WTC11 (cell line): ENCODE data around the gene SPI1. TPM values are rescaled to one million over a fixed set of nuclear protein-coding genes. Genes with fewer than 3 reads are reported as not detected.

Experiments
- ATAC-seq: fragments of 200-7000 bp; cut with Tn5 transposase; 2 replicates; pipeline ENCODE4 v1.10.0; 2021; ENCODE audit warnings: mild to moderate bottlenecking, moderate library complexity
- CTCF ChIA-PET: fragments of 300-600 bp; sonication (Branson Sonifier 250); formaldehyde crosslinking; loops from one replicate; lab custom pipeline; 2021; ENCODE audit warnings: antibody characterized with exemption; lab: Charles Lee
- POLR2A ChIA-PET: fragments of 350-600 bp; sonication (Branson Sonifier 250); formaldehyde crosslinking; loops from one replicate; lab custom pipeline; 2021; ENCODE audit warnings: antibody characterized with exemption; lab: Charles Lee
- DNase-seq: peaks from one replicate; pipeline ENCODE4 v3.0.0; 2021; ENCODE audit warnings: low spot score
- H3K27ac Mint-ChIP-seq: 2 replicates; pipeline ENCODE4 v1.8.0; 2021; ENCODE audit warnings: mixed read lengths
- H3K27me3 Mint-ChIP-seq: 2 replicates; pipeline ENCODE4 v1.8.0; 2021; ENCODE audit warnings: low read depth, mild to moderate bottlenecking, moderate library complexity, mixed read lengths
- H3K36me3 Mint-ChIP-seq: 2 replicates; pipeline ENCODE4 v1.8.0; 2021; ENCODE audit warnings: mixed read lengths
- H3K4me1 Mint-ChIP-seq: 2 replicates; pipeline ENCODE4 v1.8.0; 2022; ENCODE audit warnings: mixed read lengths
- H3K4me3 Mint-ChIP-seq: 2 replicates; pipeline ENCODE4 v1.8.0; 2021; ENCODE audit warnings: mild to moderate bottlenecking, moderate library complexity, mixed read lengths
- H3K9me3 Mint-ChIP-seq: 2 replicates; pipeline ENCODE4 v1.8.0; 2021; ENCODE audit warnings: mixed read lengths
- ATF1 ChIP-seq: sonication (generic); formaldehyde crosslinking; IDR thresholded peaks from 2 replicates; pipeline ENCODE4 v1.8.1; 2023; ENCODE audit warnings: mild to moderate bottlenecking, moderate library complexity, missing genetic modification reagents
- CREM ChIP-seq: sonication (generic); formaldehyde crosslinking; IDR thresholded peaks from 2 replicates; pipeline ENCODE4 v1.8.1; 2022; ENCODE audit warnings: mild to moderate bottlenecking, missing genetic modification reagents, moderate library complexity
- ESRRA ChIP-seq: sonication (generic); formaldehyde crosslinking; IDR thresholded peaks from 2 replicates; pipeline ENCODE4 v1.8.1; 2022; ENCODE audit warnings: mild to moderate bottlenecking, missing genetic modification reagents, borderline replicate concordance
- FOXJ3 ChIP-seq: sonication (generic); formaldehyde crosslinking; IDR thresholded peaks from 2 replicates; pipeline ENCODE4 v1.9.0; 2021; ENCODE audit warnings: missing genetic modification reagents, mild to moderate bottlenecking, borderline replicate concordance
- GRHL2 ChIP-seq: fragments of 250-450 bp; sonication (Bioruptor Pico); IDR thresholded peaks from 2 replicates; pipeline ENCODE4 v1.8.0; 2022; ENCODE audit warnings: mild to moderate bottlenecking, moderate library complexity; ENCODE audit not compliant: insufficient replicate concordance, severe bottlenecking
- NFE2L1 ChIP-seq: sonication (generic); formaldehyde crosslinking; IDR thresholded peaks from 2 replicates; pipeline ENCODE4 v1.8.1; 2023; ENCODE audit warnings: missing genetic modification reagents
- NR1H2 ChIP-seq: sonication (generic); formaldehyde crosslinking; IDR thresholded peaks from 2 replicates; pipeline ENCODE4 v1.9.0; 2021; ENCODE audit warnings: mild to moderate bottlenecking, moderate library complexity, missing genetic modification reagents
- ZNF219 ChIP-seq: sonication (generic); formaldehyde crosslinking; IDR thresholded peaks from 2 replicates; pipeline ENCODE4 v1.8.0; 2023; ENCODE audit warnings: missing genetic modification reagents, mild to moderate bottlenecking, borderline replicate concordance
- ZNF317 ChIP-seq: sonication (generic); formaldehyde crosslinking; IDR thresholded peaks from 2 replicates; pipeline ENCODE4 v1.8.1; 2023; ENCODE audit warnings: low read depth, mild to moderate bottlenecking, moderate library complexity, missing genetic modification reagents, borderline replicate concordance
- ZNF396 ChIP-seq: fragments of 250-450 bp; sonication (Bioruptor Pico); IDR thresholded peaks from 2 replicates; pipeline ENCODE4 v1.8.0; 2021; ENCODE audit warnings: mild to moderate bottlenecking, moderate library complexity, borderline replicate concordance
- total RNA-seq: library from RNA; stranded (reverse); gene quantifications from 3 replicates; pipeline ENCODE4 v1.2.3, GENCODE V29; 2021
- TF ChIP-seq, protein P1 (sequence below): sonication (generic); formaldehyde crosslinking; IDR thresholded peaks from 2 replicates; pipeline ENCODE4 v1.8.0; 2022; ENCODE audit warnings: missing genetic modification reagents
- TF ChIP-seq, protein P2 (sequence below): sonication (generic); formaldehyde crosslinking; conservative IDR thresholded peaks from 2 replicates; pipeline ENCODE4 v1.8.1; 2023; ENCODE audit warnings: mild to moderate bottlenecking, low read depth, missing genetic modification reagents, moderate library complexity
- TF ChIP-seq, protein P3 (sequence below): sonication (generic); formaldehyde crosslinking; IDR thresholded peaks from 2 replicates; pipeline ENCODE4 v1.8.0; 2022; ENCODE audit warnings: mild to moderate bottlenecking, missing genetic modification reagents
- TF ChIP-seq, protein P4 (sequence below): sonication (generic); formaldehyde crosslinking; IDR thresholded peaks from 2 replicates; pipeline ENCODE4 v1.8.1; 2022; ENCODE audit warnings: mild to moderate bottlenecking, moderate library complexity, missing genetic modification reagents
- TF ChIP-seq, protein P5 (sequence below): sonication (generic); formaldehyde crosslinking; IDR thresholded peaks from 2 replicates; pipeline ENCODE4 v1.8.1; 2022; ENCODE audit warnings: low read depth, mild to moderate bottlenecking, moderate library complexity, missing genetic modification reagents, borderline replicate concordance
- TF ChIP-seq, protein P6 (sequence below): fragments of 250-450 bp; sonication (Bioruptor Pico); IDR thresholded peaks from 2 replicates; pipeline ENCODE4 v2.1.2; 2022; ENCODE audit warnings: mild to moderate bottlenecking, moderate library complexity
- TF ChIP-seq, protein P7 (sequence below): sonication (generic); formaldehyde crosslinking; IDR thresholded peaks from 2 replicates; pipeline ENCODE4 v1.8.1; 2023; ENCODE audit warnings: mild to moderate bottlenecking, missing genetic modification reagents
- TF ChIP-seq, protein P8 (sequence below): fragments of 250-450 bp; sonication (Bioruptor Pico); conservative IDR thresholded peaks from 2 replicates; pipeline ENCODE4 v1.9.0; 2021; ENCODE audit warnings: mild to moderate bottlenecking

SPI1 gene
- total RNA-seq, 1 experiment from 2014 or later: 0.59 TPM

DNA sequence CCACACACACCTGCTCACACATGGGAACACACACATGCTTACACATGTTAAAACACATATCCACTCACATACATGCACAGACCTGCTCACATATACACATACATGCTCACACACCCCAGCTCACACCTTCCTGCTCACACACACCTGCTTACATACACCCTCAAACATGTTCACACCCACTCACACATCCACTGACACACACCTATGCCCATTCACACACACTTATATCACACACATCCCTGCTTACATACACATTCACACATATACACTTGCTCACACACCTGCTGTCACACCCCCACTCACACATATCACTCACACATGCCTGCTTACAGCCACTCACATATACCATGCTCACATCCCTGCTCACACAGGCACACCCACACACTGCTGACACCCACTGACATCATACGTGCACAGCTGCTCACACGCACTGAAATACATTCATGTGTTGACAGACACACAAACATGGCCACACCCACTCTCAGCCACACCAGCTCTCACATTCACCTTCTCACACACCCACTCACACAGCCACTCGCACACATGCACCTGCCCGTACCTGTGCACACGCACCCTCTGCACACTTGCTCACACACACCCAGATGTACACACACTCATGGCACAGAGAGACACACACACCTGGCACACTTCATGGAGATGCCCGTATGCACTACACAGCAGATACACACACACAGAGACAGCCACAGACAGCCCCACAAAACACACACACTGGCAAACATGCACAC lies 20.2 kb downstream of the SPI1 start:
- Mint-ChIP-seq H3K9me3 (no peaks in the 10 kb centered on the region), H3K36me3 (no peaks in the 10 kb centered on the region), H3K4me3 (no peak overlapping the region), H3K4me1 (peaks cover 5% of the 10 kb centered on the region), H3K27me3 (no peaks in the 10 kb centered on the region), H3K27ac (no peak overlapping the region)
- no peak for DNase-seq
- ATAC-seq: no peak
- TF ChIP-seq, protein P1, sequence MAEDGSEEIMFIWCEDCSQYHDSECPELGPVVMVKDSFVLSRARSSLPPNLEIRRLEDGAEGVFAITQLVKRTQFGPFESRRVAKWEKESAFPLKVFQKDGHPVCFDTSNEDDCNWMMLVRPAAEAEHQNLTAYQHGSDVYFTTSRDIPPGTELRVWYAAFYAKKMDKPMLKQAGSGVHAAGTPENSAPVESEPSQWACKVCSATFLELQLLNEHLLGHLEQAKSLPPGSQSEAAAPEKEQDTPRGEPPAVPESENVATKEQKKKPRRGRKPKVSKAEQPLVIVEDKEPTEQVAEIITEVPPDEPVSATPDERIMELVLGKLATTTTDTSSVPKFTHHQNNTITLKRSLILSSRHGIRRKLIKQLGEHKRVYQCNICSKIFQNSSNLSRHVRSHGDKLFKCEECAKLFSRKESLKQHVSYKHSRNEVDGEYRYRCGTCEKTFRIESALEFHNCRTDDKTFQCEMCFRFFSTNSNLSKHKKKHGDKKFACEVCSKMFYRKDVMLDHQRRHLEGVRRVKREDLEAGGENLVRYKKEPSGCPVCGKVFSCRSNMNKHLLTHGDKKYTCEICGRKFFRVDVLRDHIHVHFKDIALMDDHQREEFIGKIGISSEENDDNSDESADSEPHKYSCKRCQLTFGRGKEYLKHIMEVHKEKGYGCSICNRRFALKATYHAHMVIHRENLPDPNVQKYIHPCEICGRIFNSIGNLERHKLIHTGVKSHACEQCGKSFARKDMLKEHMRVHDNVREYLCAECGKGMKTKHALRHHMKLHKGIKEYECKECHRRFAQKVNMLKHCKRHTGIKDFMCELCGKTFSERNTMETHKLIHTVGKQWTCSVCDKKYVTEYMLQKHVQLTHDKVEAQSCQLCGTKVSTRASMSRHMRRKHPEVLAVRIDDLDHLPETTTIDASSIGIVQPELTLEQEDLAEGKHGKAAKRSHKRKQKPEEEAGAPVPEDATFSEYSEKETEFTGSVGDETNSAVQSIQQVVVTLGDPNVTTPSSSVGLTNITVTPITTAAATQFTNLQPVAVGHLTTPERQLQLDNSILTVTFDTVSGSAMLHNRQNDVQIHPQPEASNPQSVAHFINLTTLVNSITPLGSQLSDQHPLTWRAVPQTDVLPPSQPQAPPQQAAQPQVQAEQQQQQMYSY: 0 out of 2 replicates have a peak, but pooled peaks have one; percentile 12
- TF ChIP-seq NR1H2: no peak
- POLR2A ChIA-PET: no interaction called here
- CTCF ChIA-PET: no interaction called here

DNA sequence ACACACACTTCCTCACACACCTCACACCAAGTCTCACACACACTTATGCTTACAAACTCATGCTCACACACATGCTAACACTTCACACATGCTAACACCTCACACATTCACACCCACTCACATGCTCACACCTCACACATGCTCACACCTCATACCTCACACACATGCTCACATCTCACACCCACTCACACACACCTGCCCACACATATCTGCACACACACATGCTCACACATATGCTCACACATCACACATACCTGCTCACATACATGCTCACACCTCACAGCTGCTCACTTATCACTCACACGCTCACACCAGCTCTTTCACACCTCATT lies 21.4 kb downstream of the SPI1 start:
- ChIA-PET CTCF (no interaction called here), POLR2A (no interaction called here)
- Mint-ChIP-seq H3K4me1 (peaks cover 5% of the 10 kb centered on the region), H3K27me3 (no peaks in the 10 kb centered on the region), H3K36me3 (no peaks in the 10 kb centered on the region), H3K27ac (no peak overlapping the region), H3K9me3 (no peaks in the 10 kb centered on the region), H3K4me3 (no peak overlapping the region)
- no peak for ATAC-seq
- DNase-seq: no peak
- TF ChIP-seq ATF1 (CRISPR knock-in tag) (no peak), ZNF396 (no peak), ZNF219 (CRISPR knock-in tag) (no peak), FOXJ3 (CRISPR knock-in tag) (no peak), ESRRA (CRISPR knock-in tag) (no peak), ZNF317 (CRISPR knock-in tag) (no peak), NFE2L1 (CRISPR knock-in tag) (no peak), CREM (CRISPR knock-in tag) (no peak), GRHL2 (CRISPR knock-in tag) (no peak)
- TF ChIP-seq, protein P2, sequence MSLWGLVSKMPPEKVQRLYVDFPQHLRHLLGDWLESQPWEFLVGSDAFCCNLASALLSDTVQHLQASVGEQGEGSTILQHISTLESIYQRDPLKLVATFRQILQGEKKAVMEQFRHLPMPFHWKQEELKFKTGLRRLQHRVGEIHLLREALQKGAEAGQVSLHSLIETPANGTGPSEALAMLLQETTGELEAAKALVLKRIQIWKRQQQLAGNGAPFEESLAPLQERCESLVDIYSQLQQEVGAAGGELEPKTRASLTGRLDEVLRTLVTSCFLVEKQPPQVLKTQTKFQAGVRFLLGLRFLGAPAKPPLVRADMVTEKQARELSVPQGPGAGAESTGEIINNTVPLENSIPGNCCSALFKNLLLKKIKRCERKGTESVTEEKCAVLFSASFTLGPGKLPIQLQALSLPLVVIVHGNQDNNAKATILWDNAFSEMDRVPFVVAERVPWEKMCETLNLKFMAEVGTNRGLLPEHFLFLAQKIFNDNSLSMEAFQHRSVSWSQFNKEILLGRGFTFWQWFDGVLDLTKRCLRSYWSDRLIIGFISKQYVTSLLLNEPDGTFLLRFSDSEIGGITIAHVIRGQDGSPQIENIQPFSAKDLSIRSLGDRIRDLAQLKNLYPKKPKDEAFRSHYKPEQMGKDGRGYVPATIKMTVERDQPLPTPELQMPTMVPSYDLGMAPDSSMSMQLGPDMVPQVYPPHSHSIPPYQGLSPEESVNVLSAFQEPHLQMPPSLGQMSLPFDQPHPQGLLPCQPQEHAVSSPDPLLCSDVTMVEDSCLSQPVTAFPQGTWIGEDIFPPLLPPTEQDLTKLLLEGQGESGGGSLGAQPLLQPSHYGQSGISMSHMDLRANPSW (CRISPR knock-in tag): no peak
- TF ChIP-seq, protein P3, sequence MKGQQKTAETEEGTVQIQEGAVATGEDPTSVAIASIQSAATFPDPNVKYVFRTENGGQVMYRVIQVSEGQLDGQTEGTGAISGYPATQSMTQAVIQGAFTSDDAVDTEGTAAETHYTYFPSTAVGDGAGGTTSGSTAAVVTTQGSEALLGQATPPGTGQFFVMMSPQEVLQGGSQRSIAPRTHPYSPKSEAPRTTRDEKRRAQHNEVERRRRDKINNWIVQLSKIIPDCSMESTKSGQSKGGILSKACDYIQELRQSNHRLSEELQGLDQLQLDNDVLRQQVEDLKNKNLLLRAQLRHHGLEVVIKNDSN (CRISPR knock-in tag): no peak
- TF ChIP-seq, protein P4, sequence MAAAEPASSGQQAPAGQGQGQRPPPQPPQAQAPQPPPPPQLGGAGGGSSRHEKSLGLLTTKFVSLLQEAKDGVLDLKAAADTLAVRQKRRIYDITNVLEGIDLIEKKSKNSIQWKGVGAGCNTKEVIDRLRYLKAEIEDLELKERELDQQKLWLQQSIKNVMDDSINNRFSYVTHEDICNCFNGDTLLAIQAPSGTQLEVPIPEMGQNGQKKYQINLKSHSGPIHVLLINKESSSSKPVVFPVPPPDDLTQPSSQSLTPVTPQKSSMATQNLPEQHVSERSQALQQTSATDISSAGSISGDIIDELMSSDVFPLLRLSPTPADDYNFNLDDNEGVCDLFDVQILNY (CRISPR knock-in tag): no peak
- TF ChIP-seq, protein P5, sequence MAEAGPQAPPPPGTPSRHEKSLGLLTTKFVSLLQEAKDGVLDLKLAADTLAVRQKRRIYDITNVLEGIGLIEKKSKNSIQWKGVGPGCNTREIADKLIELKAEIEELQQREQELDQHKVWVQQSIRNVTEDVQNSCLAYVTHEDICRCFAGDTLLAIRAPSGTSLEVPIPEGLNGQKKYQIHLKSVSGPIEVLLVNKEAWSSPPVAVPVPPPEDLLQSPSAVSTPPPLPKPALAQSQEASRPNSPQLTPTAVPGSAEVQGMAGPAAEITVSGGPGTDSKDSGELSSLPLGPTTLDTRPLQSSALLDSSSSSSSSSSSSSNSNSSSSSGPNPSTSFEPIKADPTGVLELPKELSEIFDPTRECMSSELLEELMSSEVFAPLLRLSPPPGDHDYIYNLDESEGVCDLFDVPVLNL: no peak
- TF ChIP-seq, protein P6, sequence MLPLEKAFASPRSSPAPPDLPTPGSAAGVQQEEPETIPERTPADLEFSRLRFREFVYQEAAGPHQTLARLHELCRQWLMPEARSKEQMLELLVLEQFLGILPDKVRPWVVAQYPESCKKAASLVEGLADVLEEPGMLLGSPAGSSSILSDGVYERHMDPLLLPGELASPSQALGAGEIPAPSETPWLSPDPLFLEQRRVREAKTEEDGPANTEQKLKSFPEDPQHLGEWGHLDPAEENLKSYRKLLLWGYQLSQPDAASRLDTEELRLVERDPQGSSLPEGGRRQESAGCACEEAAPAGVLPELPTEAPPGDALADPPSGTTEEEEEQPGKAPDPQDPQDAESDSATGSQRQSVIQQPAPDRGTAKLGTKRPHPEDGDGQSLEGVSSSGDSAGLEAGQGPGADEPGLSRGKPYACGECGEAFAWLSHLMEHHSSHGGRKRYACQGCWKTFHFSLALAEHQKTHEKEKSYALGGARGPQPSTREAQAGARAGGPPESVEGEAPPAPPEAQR: no peak
- TF ChIP-seq, protein P7, sequence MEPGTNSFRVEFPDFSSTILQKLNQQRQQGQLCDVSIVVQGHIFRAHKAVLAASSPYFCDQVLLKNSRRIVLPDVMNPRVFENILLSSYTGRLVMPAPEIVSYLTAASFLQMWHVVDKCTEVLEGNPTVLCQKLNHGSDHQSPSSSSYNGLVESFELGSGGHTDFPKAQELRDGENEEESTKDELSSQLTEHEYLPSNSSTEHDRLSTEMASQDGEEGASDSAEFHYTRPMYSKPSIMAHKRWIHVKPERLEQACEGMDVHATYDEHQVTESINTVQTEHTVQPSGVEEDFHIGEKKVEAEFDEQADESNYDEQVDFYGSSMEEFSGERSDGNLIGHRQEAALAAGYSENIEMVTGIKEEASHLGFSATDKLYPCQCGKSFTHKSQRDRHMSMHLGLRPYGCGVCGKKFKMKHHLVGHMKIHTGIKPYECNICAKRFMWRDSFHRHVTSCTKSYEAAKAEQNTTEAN (CRISPR knock-in tag): no peak
- TF ChIP-seq, protein P8, sequence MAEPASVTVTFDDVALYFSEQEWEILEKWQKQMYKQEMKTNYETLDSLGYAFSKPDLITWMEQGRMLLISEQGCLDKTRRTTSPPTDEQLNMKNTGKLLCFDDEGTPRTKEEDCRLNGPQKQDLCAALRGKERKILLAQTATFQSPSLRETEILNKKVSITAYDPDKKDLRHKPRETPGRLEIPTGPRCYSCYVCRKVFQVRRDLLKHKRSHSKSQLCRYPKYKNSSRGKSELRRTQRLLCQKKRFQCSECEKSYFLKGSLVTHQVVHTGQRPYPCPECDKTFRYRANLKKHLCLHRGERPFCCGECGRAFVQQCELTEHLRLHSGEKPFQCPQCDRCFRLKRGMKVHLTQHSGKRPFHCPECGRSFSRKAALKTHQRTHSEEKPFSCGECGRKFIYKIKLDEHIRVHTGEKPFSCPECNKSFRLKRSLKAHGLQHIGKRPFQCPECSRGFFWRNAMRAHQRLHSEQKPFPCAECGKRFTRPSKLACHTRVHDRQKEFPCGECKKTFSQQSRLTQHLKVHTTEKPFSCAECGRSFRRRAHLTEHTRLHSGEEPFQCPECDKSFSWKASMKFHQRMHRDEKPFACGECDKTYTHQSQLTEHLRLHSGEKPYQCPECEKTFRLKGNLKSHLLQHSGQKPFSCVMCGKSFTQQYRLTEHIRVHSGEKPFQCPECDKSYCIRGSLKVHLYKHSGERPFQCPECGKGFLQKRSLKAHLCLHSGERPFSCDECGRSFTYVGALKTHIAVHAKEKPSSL: no peak
